ENCODE measurements around the gene GTPBP4. TPM values are rescaled to one million over a fixed set of nuclear protein-coding genes. Genes with fewer than 3 reads are reported as not detected.

The GTPBP4 gene
- total RNA-seq, 1 experiment from 2014 or later: 111 TPM

DNA sequence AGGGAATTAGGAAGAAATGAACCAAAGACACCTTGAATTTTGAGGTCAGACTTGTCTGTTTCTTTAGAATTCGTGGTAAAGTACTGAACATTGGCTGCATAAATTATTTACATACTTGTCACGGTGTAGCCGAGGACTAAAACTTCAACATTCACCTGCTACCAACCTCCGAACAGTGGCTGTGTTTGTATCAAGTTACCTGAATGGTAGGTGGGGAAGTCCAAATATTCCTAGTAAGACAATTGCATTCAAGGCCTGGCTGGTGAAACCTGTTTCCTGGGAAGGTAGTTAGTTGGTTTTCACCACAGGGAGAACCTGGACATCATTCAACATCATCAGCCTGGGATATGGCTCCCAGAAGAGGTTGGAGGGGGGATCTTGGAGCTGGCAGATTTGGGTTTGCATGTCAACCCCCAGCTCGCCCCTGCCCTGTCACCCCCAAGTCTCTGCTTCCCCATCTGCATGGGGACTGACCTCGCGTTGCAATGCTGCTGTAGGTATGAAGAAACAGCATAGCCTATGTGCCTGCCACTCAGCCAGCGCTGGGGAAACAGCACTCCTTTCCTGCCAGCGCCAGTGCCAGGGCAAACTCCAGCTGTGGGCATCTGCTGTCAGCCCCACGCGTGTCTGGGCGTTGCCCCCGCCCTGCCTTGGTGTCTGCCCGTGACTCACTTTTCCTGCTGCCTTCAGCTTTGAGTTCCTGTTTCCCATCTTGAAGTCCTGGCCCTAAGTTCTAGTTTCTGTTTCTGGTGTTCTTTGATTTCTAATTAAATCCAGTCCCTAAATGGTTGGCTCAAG lies 44.0 kb upstream of the GTPBP4 start:
- ChIA-PET RAD21 (ENCODE audit: low non-redundant PET in 1 of 2, low total read pairs in 2 of 2, uncharacterized antibody in 2 of 2, unreplicated experiment in 2 of 2) (no interaction called here), POLR2A (no interaction called here), CTCF (no interaction called here)
- Histone ChIP-seq H3K9me2 (ENCODE audit: insufficient read depth) (no peaks in the 10 kb centered on the region), H3K9me3 (ENCODE audit: control insufficient read depth in 1 of 2, insufficient read depth in 1 of 2, low read depth in 1 of 2, low read length in 2 of 2) (no peaks in the 10 kb centered on the region), H3K36me3 (ENCODE audit: control insufficient read depth in 1 of 2, insufficient read depth in 2 of 2, low read length in 2 of 2) (no peaks in the 10 kb centered on the region), H4K20me1 (ENCODE audit: insufficient read depth) (no peaks in the 10 kb centered on the region), H3K4me1 (ENCODE audit: control insufficient read depth in 1 of 2, insufficient read depth in 2 of 2, low read length in 2 of 2) (no peaks in the 10 kb centered on the region), H3K9ac (ENCODE audit: low read length) (no peak overlapping the region), H3K27ac (ENCODE audit: low read depth, low read length) (no peak overlapping the region), H3K79me2 (ENCODE audit: insufficient read depth, low read length) (no peaks in the 10 kb centered on the region), H3K4me3 (replicated peaks in 1 of 2; ENCODE audit: low read depth in 1 of 2, low read length in 2 of 2) (no peak overlapping the region), H3K27me3 (ENCODE audit: insufficient read depth, low read length) (no peaks in the 10 kb centered on the region), H2AFZ (ENCODE audit: low read depth, low read length, poor library complexity, severe bottlenecking) (no peak overlapping the region), H3K4me2 (ENCODE audit: low read length) (no peak overlapping the region)
- DNase-seq (ENCODE audit: low read depth, low spot score) (no peak), ATAC-seq (no peak)
- TF ChIP-seq FOSL1 (IDR thresholded peaks at IDR 0.05; ENCODE audit: low read depth) (no peak), JUND (IDR thresholded peaks at IDR 0.05) (no peak), ZFX (IDR thresholded peaks at IDR 0.05) (no peak), TCF7L2 (IDR thresholded peaks at IDR 0.05; ENCODE audit: borderline replicate concordance, extremely low read depth, insufficient read depth, insufficient read length) (no peak), SIN3A (IDR thresholded peaks at IDR 0.05; ENCODE audit: low read depth) (no peak), POLR2A (IDR thresholded peaks at IDR 0.05; ENCODE audit: borderline replicate concordance, extremely low read depth, insufficient read depth, insufficient read length) (no peak)
- TF ChIP-seq, protein P1, sequence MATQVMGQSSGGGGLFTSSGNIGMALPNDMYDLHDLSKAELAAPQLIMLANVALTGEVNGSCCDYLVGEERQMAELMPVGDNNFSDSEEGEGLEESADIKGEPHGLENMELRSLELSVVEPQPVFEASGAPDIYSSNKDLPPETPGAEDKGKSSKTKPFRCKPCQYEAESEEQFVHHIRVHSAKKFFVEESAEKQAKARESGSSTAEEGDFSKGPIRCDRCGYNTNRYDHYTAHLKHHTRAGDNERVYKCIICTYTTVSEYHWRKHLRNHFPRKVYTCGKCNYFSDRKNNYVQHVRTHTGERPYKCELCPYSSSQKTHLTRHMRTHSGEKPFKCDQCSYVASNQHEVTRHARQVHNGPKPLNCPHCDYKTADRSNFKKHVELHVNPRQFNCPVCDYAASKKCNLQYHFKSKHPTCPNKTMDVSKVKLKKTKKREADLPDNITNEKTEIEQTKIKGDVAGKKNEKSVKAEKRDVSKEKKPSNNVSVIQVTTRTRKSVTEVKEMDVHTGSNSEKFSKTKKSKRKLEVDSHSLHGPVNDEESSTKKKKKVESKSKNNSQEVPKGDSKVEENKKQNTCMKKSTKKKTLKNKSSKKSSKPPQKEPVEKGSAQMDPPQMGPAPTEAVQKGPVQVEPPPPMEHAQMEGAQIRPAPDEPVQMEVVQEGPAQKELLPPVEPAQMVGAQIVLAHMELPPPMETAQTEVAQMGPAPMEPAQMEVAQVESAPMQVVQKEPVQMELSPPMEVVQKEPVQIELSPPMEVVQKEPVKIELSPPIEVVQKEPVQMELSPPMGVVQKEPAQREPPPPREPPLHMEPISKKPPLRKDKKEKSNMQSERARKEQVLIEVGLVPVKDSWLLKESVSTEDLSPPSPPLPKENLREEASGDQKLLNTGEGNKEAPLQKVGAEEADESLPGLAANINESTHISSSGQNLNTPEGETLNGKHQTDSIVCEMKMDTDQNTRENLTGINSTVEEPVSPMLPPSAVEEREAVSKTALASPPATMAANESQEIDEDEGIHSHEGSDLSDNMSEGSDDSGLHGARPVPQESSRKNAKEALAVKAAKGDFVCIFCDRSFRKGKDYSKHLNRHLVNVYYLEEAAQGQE (IDR thresholded peaks at IDR 0.05; ENCODE audit: low read depth): no peak
- no TSS peak for BruUV-seq (replicated peaks)
- intact Hi-C loops (cut with micrococcal nuclease): no loop called here
